Caco-2 (cell line): ENCODE data around the gene ATP5MK. TPM values are rescaled to one million over a fixed set of nuclear protein-coding genes. Genes with fewer than 3 reads are reported as not detected.
A peak's percentile ranks its signal among the peaks of the same experiment; 100 is the strongest.

Experiments
- BruUV-seq: library from RNA; stranded (reverse); fragments of 400-500 nt; replicated peaks from 2 replicates; lab custom pipeline; 2021; lab: Mats Ljungman, UMichigan
- CTCF ChIA-PET: fragments of 300-600 bp; sonication (Branson Sonifier 250); formaldehyde crosslinking; loops from one replicate; lab custom pipeline; 2022; ENCODE audit warnings: antibody characterized with exemption; lab: Charles Lee
- POLR2A ChIA-PET: fragments of 300-600 bp; sonication (Branson Sonifier 250); formaldehyde crosslinking; loops from one replicate; lab custom pipeline; 2022; ENCODE audit warnings: antibody characterized with exemption; lab: Charles Lee
- DNase-seq, 2 experiments: peaks; one replicate each; pipeline versions ENCODE4 v3.0.0 to v3.0.0-alpha.2; 2020 to 2022
- H3K27me3 ChIP-seq: replicated peaks from 2 replicates; pipeline ENCODE4 v1.6.0; 2011; ENCODE audit warnings: low read length; ENCODE audit not compliant: control insufficient read depth, insufficient read depth
- H3K36me3 ChIP-seq: 2 replicates; pipeline ENCODE4 v1.5.1; 2011; ENCODE audit warnings: low read length; ENCODE audit not compliant: control insufficient read depth, insufficient read depth
- H3K4me1 ChIP-seq: fragments of 250-450 bp; sonication (Bioruptor Pico); 2 replicates; pipeline ENCODE4 v1.5.1; 2020; ENCODE audit warnings: mild to moderate bottlenecking
- H3K4me3 ChIP-seq: 2 replicates; pipeline ENCODE4 v1.5.1; 2011; ENCODE audit warnings: low read depth, mild to moderate bottlenecking, control low read depth, low read length
- H3K9me3 ChIP-seq: fragments of 250-450 bp; sonication (Bioruptor Pico); 2 replicates; pipeline ENCODE4 v1.5.1; 2020; ENCODE audit warnings: mild to moderate bottlenecking, moderate library complexity
- H3K27ac Mint-ChIP-seq: one replicate; pipeline ENCODE4 v1.8.0; 2022; ENCODE audit warnings: mixed read lengths; ENCODE audit not compliant: unreplicated experiment
- H3K27me3 Mint-ChIP-seq: one replicate; pipeline ENCODE4 v1.8.0; 2022; ENCODE audit warnings: mixed read lengths; ENCODE audit not compliant: insufficient read depth, unreplicated experiment
- H3K36me3 Mint-ChIP-seq: one replicate; pipeline ENCODE4 v1.8.0; 2022; ENCODE audit warnings: mild to moderate bottlenecking, mixed read lengths; ENCODE audit not compliant: insufficient read depth, unreplicated experiment
- H3K4me1 Mint-ChIP-seq: one replicate; pipeline ENCODE4 v1.8.0; 2022; ENCODE audit warnings: low read depth, mixed read lengths; ENCODE audit not compliant: unreplicated experiment
- H3K4me3 Mint-ChIP-seq: one replicate; pipeline ENCODE4 v1.8.0; 2022; ENCODE audit warnings: mild to moderate bottlenecking, moderate library complexity, mixed read lengths; ENCODE audit not compliant: unreplicated experiment
- H3K9me3 Mint-ChIP-seq: one replicate; pipeline ENCODE4 v1.8.0; 2022; ENCODE audit warnings: mixed read lengths; ENCODE audit not compliant: unreplicated experiment
- intact Hi-C: fragments of 100-400 bp; cut with micrococcal nuclease; formaldehyde crosslinking; loops from one replicate; pipeline ENCODE4 v1.10.0; 2022; ENCODE audit not compliant: unreplicated experiment
- total RNA-seq: library from RNA; stranded (reverse); gene quantifications from 2 replicates; pipeline ENCODE4 v1.2.3, GENCODE V29; 2022
- TF ChIP-seq, protein P1 (sequence below), 2 experiments: fragments of 200-600 bp in 1 of 2; IDR thresholded peaks; 1 replicate in 1 of 2; 2 replicates in 1 of 2; pipeline versions ENCODE4 v1.5.1 to v1.8.0; 2011 to 2022; ENCODE audit warnings: antibody characterized with exemption in 1 of 2, control low read depth in 1 of 2, inconsistent platforms in 1 of 2, low read depth in 1 of 2, low read length in 1 of 2, mild to moderate bottlenecking in 1 of 2, moderate library complexity in 1 of 2; ENCODE audit not compliant: insufficient read depth in 1 of 2, severe bottlenecking in 1 of 2, unreplicated experiment in 1 of 2

The ATP5MK gene
- total RNA-seq, 1 experiment from 2014 or later: 340 TPM

DNA sequence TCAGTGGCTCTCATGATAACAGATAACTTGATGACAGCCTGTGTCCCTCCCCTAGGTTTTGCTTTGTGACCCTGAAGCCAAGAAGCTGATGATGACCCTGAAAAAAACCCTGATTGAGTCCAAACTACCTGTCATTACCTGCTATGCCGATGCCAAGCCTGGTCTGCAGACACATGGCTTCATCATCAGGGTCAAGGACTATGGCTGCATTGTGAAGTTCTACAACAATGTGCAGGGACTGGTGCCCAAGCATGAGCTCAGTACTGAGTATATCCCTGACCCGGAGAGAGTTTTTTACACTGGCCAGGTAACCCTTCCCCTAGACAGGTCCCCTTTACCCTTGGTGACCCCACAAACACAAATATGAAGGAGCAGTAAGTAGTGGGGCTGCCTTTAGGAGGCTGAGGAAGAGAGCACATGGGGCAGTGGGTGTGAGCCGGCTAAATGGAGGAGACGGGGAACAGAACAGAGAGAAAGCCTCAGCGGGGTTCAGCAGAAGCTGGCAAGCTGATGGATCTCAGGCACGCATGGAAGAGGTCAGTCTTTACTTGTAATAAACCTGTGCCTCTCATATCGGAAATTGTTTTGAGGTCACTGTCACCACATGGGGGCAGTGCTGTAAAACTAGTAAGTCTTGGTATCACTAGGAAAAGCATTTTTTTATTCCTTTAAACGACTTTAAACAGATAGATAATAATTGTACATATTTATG is 20.3 kb upstream of the ATP5MK start:
- H3K27ac Mint-ChIP-seq: no peak overlapping the region
- peaks cover 12% of the 10 kb centered on the region for H3K36me3 ChIP-seq
- no peaks in the 10 kb centered on the region for H3K27me3 Mint-ChIP-seq
- intact Hi-C loops: loop anchor here (1.0 kb wide), 2 partner anchors 69 to 176 kb away; no protein-coding TSS in a partner anchor
- H3K4me3 ChIP-seq: no peak overlapping the region
- no peaks in the 10 kb centered on the region for H3K4me1 ChIP-seq
- H3K9me3 ChIP-seq: no peaks in the 10 kb centered on the region
- no TSS peak for BruUV-seq
- POLR2A ChIA-PET: no interaction called here
- peak; percentile 59 to 60 for DNase-seq
- no peak overlapping the region for H3K4me3 Mint-ChIP-seq
- H3K36me3 Mint-ChIP-seq: peaks cover 92% of the 10 kb centered on the region
- H3K4me1 Mint-ChIP-seq: no peaks in the 10 kb centered on the region
- CTCF ChIA-PET: interaction anchor here (1.4 to 2.0 kb wide), 3 partner anchors 20 to 176 kb away, joined by 3 to 9 read pairs (median 7); partner anchors contain the start of genes ATP5MK and PDCD11
- H3K27me3 ChIP-seq: no peaks in the 10 kb centered on the region
- H3K9me3 Mint-ChIP-seq: no peaks in the 10 kb centered on the region
- TF ChIP-seq, protein P1, sequence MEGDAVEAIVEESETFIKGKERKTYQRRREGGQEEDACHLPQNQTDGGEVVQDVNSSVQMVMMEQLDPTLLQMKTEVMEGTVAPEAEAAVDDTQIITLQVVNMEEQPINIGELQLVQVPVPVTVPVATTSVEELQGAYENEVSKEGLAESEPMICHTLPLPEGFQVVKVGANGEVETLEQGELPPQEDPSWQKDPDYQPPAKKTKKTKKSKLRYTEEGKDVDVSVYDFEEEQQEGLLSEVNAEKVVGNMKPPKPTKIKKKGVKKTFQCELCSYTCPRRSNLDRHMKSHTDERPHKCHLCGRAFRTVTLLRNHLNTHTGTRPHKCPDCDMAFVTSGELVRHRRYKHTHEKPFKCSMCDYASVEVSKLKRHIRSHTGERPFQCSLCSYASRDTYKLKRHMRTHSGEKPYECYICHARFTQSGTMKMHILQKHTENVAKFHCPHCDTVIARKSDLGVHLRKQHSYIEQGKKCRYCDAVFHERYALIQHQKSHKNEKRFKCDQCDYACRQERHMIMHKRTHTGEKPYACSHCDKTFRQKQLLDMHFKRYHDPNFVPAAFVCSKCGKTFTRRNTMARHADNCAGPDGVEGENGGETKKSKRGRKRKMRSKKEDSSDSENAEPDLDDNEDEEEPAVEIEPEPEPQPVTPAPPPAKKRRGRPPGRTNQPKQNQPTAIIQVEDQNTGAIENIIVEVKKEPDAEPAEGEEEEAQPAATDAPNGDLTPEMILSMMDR (IDR thresholded peaks at IDR 0.05; ENCODE audit: insufficient read depth in 1 of 2, low read depth in 1 of 2, low read length in 1 of 2, severe bottlenecking in 1 of 2, unreplicated experiment in 1 of 2): peak; percentile 40 to 53

DNA sequence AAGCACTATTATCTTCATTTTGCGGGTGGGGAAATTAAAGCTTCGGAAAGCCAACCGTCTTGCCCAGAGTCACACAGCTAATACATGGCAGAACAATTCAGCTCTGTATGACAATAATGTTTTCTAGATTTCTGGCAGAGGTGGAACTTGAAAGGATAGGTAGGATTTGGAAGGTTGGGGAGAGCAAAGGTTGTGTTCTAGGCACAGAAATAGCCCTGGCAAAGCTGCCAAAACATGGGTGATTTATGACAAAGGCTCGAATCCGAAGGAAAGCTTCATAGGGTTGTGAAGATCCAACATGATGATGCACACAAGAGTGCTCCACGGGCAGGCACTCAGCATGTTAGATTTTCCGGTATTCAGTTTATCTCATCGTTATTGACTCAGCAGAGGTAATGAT is 19.3 kb upstream of the ATP5MK start:
- H3K36me3 Mint-ChIP-seq: peaks cover 87% of the 10 kb centered on the region
- no TSS peak for BruUV-seq
- Histone ChIP-seq H3K4me3 (no peak overlapping the region), H3K4me1 (no peaks in the 10 kb centered on the region), H3K9me3 (no peaks in the 10 kb centered on the region), H3K27me3 (no peaks in the 10 kb centered on the region), H3K36me3 (peaks cover 12% of the 10 kb centered on the region)
- no peak for DNase-seq
- no peak overlapping the region for H3K4me3 Mint-ChIP-seq
- TF ChIP-seq, protein P1 (IDR thresholded peaks at IDR 0.05; ENCODE audit: insufficient read depth in 1 of 2, low read depth in 1 of 2, low read length in 1 of 2, severe bottlenecking in 1 of 2, unreplicated experiment in 1 of 2): no peak
- no peaks in the 10 kb centered on the region for H3K27me3 Mint-ChIP-seq
- no peaks in the 10 kb centered on the region for H3K9me3 Mint-ChIP-seq
- intact Hi-C loops: no loop called here
- no peaks in the 10 kb centered on the region for H3K4me1 Mint-ChIP-seq
- H3K27ac Mint-ChIP-seq: no peak overlapping the region
- ChIA-PET POLR2A (no interaction called here), CTCF (interaction anchor here (1.8 kb wide), 1 partner anchor 177 kb away, joined by 9 read pairs; no protein-coding TSS in a partner anchor)

DNA sequence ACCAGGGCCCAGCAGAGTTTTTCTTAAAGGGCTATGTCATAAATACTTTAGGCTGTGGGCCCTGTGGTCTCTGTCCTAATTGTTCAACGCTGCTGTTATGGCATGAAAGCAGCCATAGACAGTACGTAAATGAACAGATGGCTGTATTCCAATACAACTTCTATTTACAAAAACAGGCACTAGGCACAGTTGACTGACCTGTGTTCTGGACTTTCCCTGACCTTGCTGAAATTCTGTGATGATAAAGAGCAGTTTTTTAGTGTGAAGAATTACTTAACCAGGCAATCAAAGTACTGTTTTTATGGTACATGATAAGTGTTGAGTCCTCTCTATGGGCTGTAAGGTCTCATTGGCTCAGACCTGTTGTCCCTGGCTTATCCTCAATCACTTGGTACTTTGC is 17.3 kb upstream of the ATP5MK start:
- Histone ChIP-seq H3K36me3 (peaks cover 8% of the 10 kb centered on the region), H3K4me1 (no peaks in the 10 kb centered on the region), H3K4me3 (no peak overlapping the region), H3K9me3 (no peaks in the 10 kb centered on the region), H3K27me3 (no peaks in the 10 kb centered on the region)
- CTCF ChIA-PET: no interaction called here
- H3K4me3 Mint-ChIP-seq: no peak overlapping the region
- no peak overlapping the region for H3K27ac Mint-ChIP-seq
- no peaks in the 10 kb centered on the region for H3K4me1 Mint-ChIP-seq
- no TSS peak for BruUV-seq
- TF ChIP-seq, protein P1 (IDR thresholded peaks at IDR 0.05; ENCODE audit: insufficient read depth in 1 of 2, low read depth in 1 of 2, low read length in 1 of 2, severe bottlenecking in 1 of 2, unreplicated experiment in 1 of 2): no peak
- H3K27me3 Mint-ChIP-seq: no peaks in the 10 kb centered on the region
- peaks cover 86% of the 10 kb centered on the region for H3K36me3 Mint-ChIP-seq
- POLR2A ChIA-PET: no interaction called here
- intact Hi-C loops: no loop called here
- DNase-seq: no peak
- no peaks in the 10 kb centered on the region for H3K9me3 Mint-ChIP-seq
